ENCODE measurements around the gene CAPN13.

Gene CAPN13

DNA sequence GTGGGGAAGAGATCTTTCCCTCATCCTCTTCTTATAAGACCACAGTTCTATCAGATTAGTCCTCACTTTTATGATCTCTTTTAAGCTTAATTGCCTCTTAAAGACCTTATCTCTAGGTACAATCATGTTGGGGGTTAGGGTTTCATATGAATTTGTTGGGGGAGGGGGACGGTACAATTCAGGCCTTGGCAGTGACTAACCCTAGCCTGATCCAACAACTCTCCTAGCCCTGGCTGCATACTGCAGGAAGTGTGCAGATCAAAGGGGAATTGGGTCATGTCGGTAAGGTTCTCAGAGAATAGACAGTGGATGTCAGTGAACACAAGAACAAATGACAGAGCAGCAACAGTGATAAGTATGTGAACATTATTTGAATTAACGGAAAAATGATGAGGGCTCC lies 16.4 kb downstream of the CAPN13 start:
- no peak overlapping the region for H3K4me3 ChIP-seq (ENCODE audit: low read length)
- TF ChIP-seq, protein P1, sequence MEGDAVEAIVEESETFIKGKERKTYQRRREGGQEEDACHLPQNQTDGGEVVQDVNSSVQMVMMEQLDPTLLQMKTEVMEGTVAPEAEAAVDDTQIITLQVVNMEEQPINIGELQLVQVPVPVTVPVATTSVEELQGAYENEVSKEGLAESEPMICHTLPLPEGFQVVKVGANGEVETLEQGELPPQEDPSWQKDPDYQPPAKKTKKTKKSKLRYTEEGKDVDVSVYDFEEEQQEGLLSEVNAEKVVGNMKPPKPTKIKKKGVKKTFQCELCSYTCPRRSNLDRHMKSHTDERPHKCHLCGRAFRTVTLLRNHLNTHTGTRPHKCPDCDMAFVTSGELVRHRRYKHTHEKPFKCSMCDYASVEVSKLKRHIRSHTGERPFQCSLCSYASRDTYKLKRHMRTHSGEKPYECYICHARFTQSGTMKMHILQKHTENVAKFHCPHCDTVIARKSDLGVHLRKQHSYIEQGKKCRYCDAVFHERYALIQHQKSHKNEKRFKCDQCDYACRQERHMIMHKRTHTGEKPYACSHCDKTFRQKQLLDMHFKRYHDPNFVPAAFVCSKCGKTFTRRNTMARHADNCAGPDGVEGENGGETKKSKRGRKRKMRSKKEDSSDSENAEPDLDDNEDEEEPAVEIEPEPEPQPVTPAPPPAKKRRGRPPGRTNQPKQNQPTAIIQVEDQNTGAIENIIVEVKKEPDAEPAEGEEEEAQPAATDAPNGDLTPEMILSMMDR (IDR thresholded peaks at IDR 0.05; ENCODE audit: insufficient read depth, low read depth, low read length, missing control alignments) = no peak
- no peak for DNase-seq (ENCODE audit: low read depth)

DNA sequence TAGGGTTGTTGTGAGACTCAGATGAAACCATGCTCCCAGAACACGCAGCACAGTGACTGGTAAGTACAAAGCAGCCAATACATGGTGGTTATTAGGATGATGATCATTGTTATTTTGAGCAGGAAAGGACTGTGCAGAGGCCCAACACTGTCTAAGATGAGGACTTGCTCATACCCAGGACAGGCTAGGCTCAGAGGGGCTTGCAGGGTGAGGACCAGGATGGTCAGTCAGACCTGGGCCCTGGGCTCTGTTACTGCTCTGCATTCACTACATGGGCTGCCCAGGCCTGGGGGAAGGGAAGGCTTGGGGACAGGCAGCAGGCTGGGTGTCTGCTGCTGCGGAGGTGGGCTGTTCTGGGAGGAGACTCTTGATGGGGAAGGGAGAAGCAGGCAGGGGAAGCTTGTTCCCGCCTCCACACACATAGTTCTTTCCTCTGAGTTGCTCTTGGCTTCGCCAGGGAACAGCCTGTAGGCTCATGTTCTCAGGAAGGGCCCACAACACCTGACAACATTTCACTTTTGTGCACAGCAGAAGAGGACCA lies 17.5 kb downstream of the CAPN13 start:
- TF ChIP-seq, protein P1 (IDR thresholded peaks at IDR 0.05; ENCODE audit: insufficient read depth, low read depth, low read length, missing control alignments) = no peak
- no peak for DNase-seq (ENCODE audit: low read depth)
- no peak overlapping the region for H3K4me3 ChIP-seq (ENCODE audit: low read length)

DNA sequence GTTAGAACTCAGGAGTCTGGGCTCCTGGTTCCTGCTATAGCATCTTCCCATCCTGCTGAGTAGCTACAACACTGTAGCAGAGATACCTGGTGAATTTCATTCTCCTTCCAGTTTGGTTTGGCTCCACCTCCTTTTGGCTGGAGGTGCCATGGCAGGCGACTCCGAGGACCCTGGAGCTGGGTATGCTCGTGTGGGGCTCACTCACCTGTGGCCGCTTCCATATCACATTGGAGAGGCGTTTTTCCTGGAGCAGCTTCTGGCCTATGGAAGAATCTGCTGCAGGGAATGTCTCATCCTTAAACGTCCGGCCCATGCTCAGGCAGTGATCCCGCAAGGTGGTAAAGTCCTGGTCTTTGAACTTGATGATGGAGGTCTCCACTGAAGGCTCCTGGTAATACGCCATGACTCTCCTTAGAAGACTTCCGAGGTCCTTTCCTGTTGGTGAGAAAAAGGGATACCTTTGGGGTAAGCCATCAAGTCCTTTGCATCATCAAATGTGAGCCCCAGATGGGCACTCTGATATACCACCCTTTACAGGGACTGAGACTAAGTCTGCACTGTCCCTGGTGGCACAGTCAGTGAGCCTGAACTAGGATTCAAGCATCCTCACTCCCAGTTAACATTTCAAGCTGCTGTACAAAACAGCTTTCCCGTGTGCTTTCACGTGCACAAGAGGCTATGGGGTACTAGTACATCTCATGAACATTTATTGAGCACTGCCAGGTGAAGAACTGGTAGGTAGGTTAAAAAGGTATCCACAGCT lies 20.1 kb downstream of the CAPN13 start:
- DNase-seq (ENCODE audit: low read depth) = no peak
- TF ChIP-seq, protein P1 (IDR thresholded peaks at IDR 0.05; ENCODE audit: insufficient read depth, low read depth, low read length, missing control alignments) = no peak
- no peak overlapping the region for H3K4me3 ChIP-seq (ENCODE audit: low read length)

GRCh38 chr2:30784682-30785081 lies 22.6 kb downstream of the CAPN13 start:
- TF ChIP-seq, protein P1 (IDR thresholded peaks at IDR 0.05; ENCODE audit: insufficient read depth, low read depth, low read length, missing control alignments) = no peak
- no peak for DNase-seq (ENCODE audit: low read depth)
- no peak overlapping the region for H3K4me3 ChIP-seq (ENCODE audit: low read length)

- DNase-seq (ENCODE audit: low read depth) = no peak
- TF ChIP-seq, protein P1 (IDR thresholded peaks at IDR 0.05; ENCODE audit: insufficient read depth, low read depth, low read length, missing control alignments) = no peak
- H3K4me3 ChIP-seq (ENCODE audit: low read length) = no peak overlapping the region
Measured at GRCh38 chr2:30781961-30782533, 25.2 kb downstream of the CAPN13 start.

- TF ChIP-seq, protein P1 (IDR thresholded peaks at IDR 0.05; ENCODE audit: insufficient read depth, low read depth, low read length, missing control alignments) = no peak
- H3K4me3 ChIP-seq (ENCODE audit: low read length) = no peak overlapping the region
- DNase-seq (ENCODE audit: low read depth) = no peak
Measured at GRCh38 chr2:30781451-30781850, 25.8 kb downstream of the CAPN13 start.
